Panc1 (cell line): Measurements from ENCODE around the gene PNN. TPM values are rescaled to one million over a fixed set of nuclear protein-coding genes. Genes with fewer than 3 reads are reported as not detected.
A peak's percentile ranks its signal among the peaks of the same experiment; 100 is the strongest.

Experiments used
- ATAC-seq: fragments of 200-7000 bp; cut with Tn5 transposase; 2 replicates; pipeline ENCODE4 v1.9.1; 2020; ENCODE audit warnings: mild to moderate bottlenecking, moderate library complexity
- BruUV-seq: library from RNA; stranded (reverse); fragments of 400-500 nt; replicated peaks from 2 replicates; lab custom pipeline; 2021; lab: Mats Ljungman, UMichigan
- CTCF ChIA-PET: fragments of 300-600 bp; sonication (Branson Sonifier 250); formaldehyde crosslinking; loops from one replicate; lab custom pipeline; 2022; ENCODE audit warnings: antibody characterized with exemption; lab: Charles Lee
- POLR2A ChIA-PET: fragments of 300-600 bp; sonication (Branson Sonifier 250); formaldehyde crosslinking; loops from one replicate; lab custom pipeline; 2022; ENCODE audit warnings: antibody characterized with exemption; lab: Charles Lee
- DNase-seq: peaks from one replicate; pipeline ENCODE4 v3.0.0-alpha.2; 2010; ENCODE audit warnings: low read depth, low spot score
- H3K27ac ChIP-seq: 2 replicates; pipeline ENCODE4 v1.5.1; 2011; ENCODE audit warnings: mild to moderate bottlenecking, low read length, inconsistent platforms
- H3K27me3 ChIP-seq: fragments of 200-500 bp; sonication (Bioruptor generic); 2 replicates; pipeline ENCODE4 v1.6.0; 2014; ENCODE audit warnings: low read length, inconsistent platforms; ENCODE audit not compliant: control insufficient read depth, insufficient read depth
- H3K36me3 ChIP-seq: fragments of 200-500 bp; sonication (Bioruptor generic); 2 replicates; pipeline ENCODE4 v1.5.1; 2014; ENCODE audit warnings: inconsistent platforms, mild to moderate bottlenecking, low read length, moderate library complexity; ENCODE audit not compliant: control insufficient read depth, insufficient read depth
- H3K4me1 ChIP-seq: 2 replicates; pipeline ENCODE4 v1.5.1; 2011; ENCODE audit warnings: inconsistent platforms, mild to moderate bottlenecking, low read length, moderate library complexity; ENCODE audit not compliant: control insufficient read depth, insufficient read depth
- H3K4me3 ChIP-seq, 2 experiments: 2 replicates each; pipeline ENCODE4 v1.5.1; 2011 to 2012; ENCODE audit warnings: low read depth in 2 of 2, low read length in 2 of 2, mild to moderate bottlenecking in 2 of 2, inconsistent platforms in 1 of 2, moderate library complexity in 1 of 2
- H3K9me3 ChIP-seq: fragments of 200-500 bp; sonication (Bioruptor generic); 2 replicates; pipeline ENCODE4 v1.5.1; 2014; ENCODE audit warnings: low read depth, mild to moderate bottlenecking, inconsistent platforms, low read length, moderate library complexity; ENCODE audit not compliant: control insufficient read depth, insufficient read depth
- CTCF ChIP-seq: fragments of 450-650 bp; IDR thresholded peaks from 2 replicates; pipeline ENCODE4 v1.5.1; 2017; ENCODE audit warnings: mild to moderate bottlenecking
- POLR2AphosphoS5 ChIP-seq: IDR thresholded peaks from 2 replicates; pipeline ENCODE4 v1.6.1; 2012; ENCODE audit warnings: mild to moderate bottlenecking, low read depth, low read length, moderate library complexity
- REST ChIP-seq, 2 experiments: IDR thresholded peaks; 2 replicates each; pipeline ENCODE4 v1.6.1; 2011 to 2012; ENCODE audit warnings: low read depth in 2 of 2, control low read depth in 1 of 2, low read length in 1 of 2, mild to moderate bottlenecking in 1 of 2, moderate library complexity in 1 of 2; ENCODE audit not compliant: insufficient read depth in 1 of 2
- SIN3A ChIP-seq: IDR thresholded peaks from 2 replicates; pipeline ENCODE4 v1.6.1; 2012; ENCODE audit warnings: low read depth, mild to moderate bottlenecking, low read length, moderate library complexity, borderline replicate concordance; ENCODE audit not compliant: insufficient read depth
- TCF7L2 ChIP-seq: IDR thresholded peaks from 2 replicates; pipeline ENCODE4 v1.6.1; 2011; ENCODE audit warnings: mild to moderate bottlenecking, low read depth, low read length, inconsistent platforms
- in situ Hi-C: cut with HindIII; loops from 2 replicates; pipeline ENCODE4 v1.10.0; 2016; ENCODE audit warnings: low sequenced_read_pairs, low pct_unique_long_range_greater_than_20kb
- intact Hi-C: fragments of 100-400 bp; cut with micrococcal nuclease; formaldehyde crosslinking; loops from one replicate; pipeline ENCODE4 v1.10.0; 2022; ENCODE audit not compliant: unreplicated experiment
- total RNA-seq: library from RNA; stranded (reverse); gene quantifications from one replicate; pipeline ENCODE4 v1.2.1, GENCODE V29; 2021; ENCODE audit not compliant: unreplicated experiment

PNN gene
- total RNA-seq, 1 experiment from 2014 or later, result 55.4 TPM

GRCh38 chr14:39175445-39176262 lies 600 bp downstream of the PNN start:
- peak overlapping the region; percentile 97 for H3K27ac ChIP-seq
- H3K36me3 ChIP-seq, result peaks cover 46% of the 10 kb centered on the region
- no peaks in the 10 kb centered on the region for H3K9me3 ChIP-seq
- intact Hi-C loops, result no loop called here
- BruUV-seq, result TSS peak; percentile 89
- ATAC-seq (peak; percentile 29), DNase-seq (no peak)
- peaks cover 22% of the 10 kb centered on the region for H3K4me1 ChIP-seq
- no peaks in the 10 kb centered on the region for H3K27me3 ChIP-seq
- TF ChIP-seq TCF7L2 (no peak), SIN3A (0 out of 2 replicates have a peak, but pooled peaks have one; percentile 61), POLR2AphosphoS5 (no peak)
- in situ Hi-C loops, result no loop called here
- H3K4me3 ChIP-seq, result peak overlapping the region; percentile 92 to 95
- POLR2A ChIA-PET, result interaction anchor here (1.2 kb wide), 1 partner anchor 15 kb away, joined by 10 read pairs; no protein-coding TSS in a partner anchor
- CTCF ChIA-PET, result no interaction called here

- ATAC-seq, result no peak
- no peak for TF ChIP-seq TCF7L2
- no peak for TF ChIP-seq POLR2AphosphoS5
- no peak for TF ChIP-seq REST (IDR thresholded peaks at IDR 0.05; ENCODE audit: insufficient read depth in 1 of 2, low read depth in 2 of 2, low read length in 1 of 2)
- no peak for TF ChIP-seq CTCF
- TF ChIP-seq SIN3A, result no peak
- POLR2A ChIA-PET, result no interaction called here
- peak overlapping the region; percentile 92 to 95 for H3K4me3 ChIP-seq
- H3K4me1 ChIP-seq, result peaks cover 19% of the 10 kb centered on the region
- H3K27me3 ChIP-seq, result no peaks in the 10 kb centered on the region
- no peak for DNase-seq
- in situ Hi-C loops, result no loop called here
- BruUV-seq, result no TSS peak
- CTCF ChIA-PET, result no interaction called here
- H3K27ac ChIP-seq, result peak overlapping the region; percentile 97
- intact Hi-C loops, result no loop called here
- H3K9me3 ChIP-seq, result no peaks in the 10 kb centered on the region
- H3K36me3 ChIP-seq, result peaks cover 52% of the 10 kb centered on the region
These were observed 1.5 kb downstream of the PNN start for GRCh38 chr14:39176263-39177167.
